Stimulated activated CD4-positive, alpha-beta T cell treated with anti-CD3 and anti-CD28 coated beads, TNF-alpha, amount 100 ng/mL, for 4 hours (primary cell): ENCODE results near the gene SKAP1.

Source experiments
- DNase-seq, 3 experiments: peaks; one replicate each; pipeline ENCODE4 v3.0.0-alpha.2; 2020; ENCODE audit warnings: low read depth in 3 of 3

The SKAP1 gene

GRCh38 chr17:48175692-48176470, 254.1 kb downstream of the SKAP1 start:
- no peak for DNase-seq

DNA sequence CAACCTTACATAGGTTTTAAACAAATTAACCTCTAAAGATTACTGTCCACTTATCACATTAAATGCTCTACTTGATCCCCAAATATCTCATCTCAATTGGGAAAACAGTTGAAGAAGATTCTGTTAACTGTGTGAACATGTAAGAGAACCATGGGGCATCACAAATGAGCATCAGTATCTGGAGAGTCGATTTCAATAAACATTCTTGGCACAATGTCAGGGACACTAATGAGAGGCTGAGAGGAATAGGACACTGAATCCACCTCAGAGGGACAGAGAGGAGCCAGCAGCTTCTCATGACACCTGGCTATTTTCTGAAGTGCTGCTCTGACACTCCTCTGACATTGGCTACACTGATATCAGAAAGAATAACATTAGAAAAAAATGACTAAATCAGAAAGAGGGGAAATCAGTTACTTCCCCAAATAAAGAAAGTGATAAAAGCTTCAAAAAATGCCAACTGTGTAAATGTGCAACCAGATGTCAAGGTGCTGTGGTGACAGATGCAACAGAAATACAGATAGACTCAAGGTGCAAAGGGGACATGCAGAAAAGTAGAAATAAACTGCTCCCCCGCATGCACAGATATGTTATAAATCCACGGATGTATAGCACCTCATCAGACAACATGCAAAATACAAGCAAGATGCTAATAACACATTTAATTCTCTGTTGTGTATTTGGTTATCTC, 255.0 kb downstream of the SKAP1 start:
- no peak for DNase-seq

GRCh38 chr17:48173191-48173984, 256.6 kb downstream of the SKAP1 start:
- no peak for DNase-seq

DNA sequence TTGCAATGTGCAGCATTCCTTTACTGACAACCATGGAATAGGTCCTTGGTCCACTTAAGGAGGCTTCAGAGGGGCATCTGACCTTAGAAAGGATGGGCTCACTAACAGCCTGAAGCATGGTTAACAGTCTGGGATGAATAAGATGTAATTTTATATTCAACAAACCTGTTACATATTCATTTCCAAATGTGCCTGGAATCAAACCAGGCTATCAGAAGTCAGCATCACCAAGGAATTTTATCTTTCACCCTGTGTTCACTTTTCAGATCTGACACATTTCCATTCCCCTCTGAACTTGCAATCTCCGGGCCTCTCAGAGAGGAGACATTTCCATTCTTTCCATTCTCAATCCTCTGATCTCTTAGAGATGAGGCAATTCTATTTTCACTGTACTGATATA, 260.1 kb downstream of the SKAP1 start:
- no peak for DNase-seq

- DNase-seq: no peak
Observed at GRCh38 chr17:48163809-48164208, 266.2 kb downstream of the SKAP1 start.

GRCh38 chr17:48162946-48163506, 267.0 kb downstream of the SKAP1 start:
- DNase-seq: no peak

GRCh38 chr17:48162306-48162934, 267.6 kb downstream of the SKAP1 start:
- no peak for DNase-seq

DNA sequence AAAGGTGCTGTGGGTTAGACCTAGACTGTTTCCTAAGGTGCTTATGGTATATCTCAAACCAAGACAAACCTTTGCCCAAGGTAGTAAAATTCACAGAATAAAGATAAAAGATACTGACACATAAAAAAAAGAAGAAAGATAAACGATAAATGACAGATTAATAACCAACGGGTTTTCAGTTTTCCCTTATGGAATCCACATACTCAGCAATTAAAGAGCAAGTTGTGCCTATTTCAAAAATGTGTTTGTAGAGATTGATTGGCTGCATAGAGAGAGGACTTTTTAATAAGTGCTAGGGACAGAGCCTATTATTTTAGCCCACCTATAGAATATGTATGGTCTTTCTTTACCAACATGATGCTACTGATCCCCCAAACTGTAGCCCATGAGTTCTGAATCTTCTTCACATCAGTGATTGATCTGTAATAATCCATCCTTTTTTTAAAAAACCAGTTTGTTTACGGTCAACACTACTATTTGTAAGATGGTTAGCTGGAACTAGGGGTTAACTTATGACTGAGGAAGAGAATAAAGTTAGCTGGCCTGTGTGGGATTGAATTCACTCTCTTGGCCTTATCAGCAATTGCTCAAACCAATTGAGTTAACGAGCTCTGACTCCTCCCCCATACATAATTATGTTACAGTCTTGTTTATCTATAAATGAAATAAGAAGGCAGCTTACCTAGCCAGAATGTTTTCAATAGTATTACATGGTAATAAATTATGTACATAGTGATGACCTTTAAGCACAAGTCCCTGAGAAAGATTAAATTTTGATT, 268.7 kb downstream of the SKAP1 start:
- no peak for DNase-seq

- DNase-seq: no peak
Observed at GRCh38 chr17:48160177-48161081, 269.6 kb downstream of the SKAP1 start.

GRCh38 chr17:48159232-48159631, 270.8 kb downstream of the SKAP1 start:
- no peak for DNase-seq

GRCh38 chr17:48155889-48156611, 274.0 kb downstream of the SKAP1 start:
- DNase-seq: no peak

- no peak for DNase-seq
Observed at GRCh38 chr17:48153691-48154358, 276.2 kb downstream of the SKAP1 start.

DNA sequence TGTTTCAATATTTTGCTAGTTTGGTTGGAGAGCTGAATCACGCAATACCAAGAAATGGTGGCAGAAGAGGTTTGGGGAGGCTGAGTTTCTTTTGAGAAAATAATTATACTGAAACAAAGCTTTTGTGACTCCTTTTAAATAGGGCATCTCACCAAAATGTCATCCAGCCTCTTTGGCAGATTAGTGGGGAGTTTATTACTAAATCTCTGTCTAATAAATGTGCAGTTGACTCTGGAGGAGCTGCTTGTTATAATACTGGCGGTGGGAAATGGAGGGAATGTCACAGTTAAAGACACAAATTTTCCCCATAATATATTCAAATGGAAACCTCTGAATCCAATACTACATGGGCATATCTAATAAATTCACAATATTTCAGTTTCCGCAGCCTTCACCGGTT, 277.7 kb downstream of the SKAP1 start:
- DNase-seq: no peak

GRCh38 chr17:48151220-48151619, 278.8 kb downstream of the SKAP1 start:
- no peak for DNase-seq

- no peak for DNase-seq
Observed at GRCh38 chr17:48150597-48151001, 279.4 kb downstream of the SKAP1 start.

GRCh38 chr17:48149787-48150463, 280.1 kb downstream of the SKAP1 start:
- no peak for DNase-seq

GRCh38 chr17:48148854-48149786, 280.9 kb downstream of the SKAP1 start:
- no peak for DNase-seq
